HepG2 (cell line): ENCODE measurements around the gene NELFB. TPM values are rescaled to one million over a fixed set of nuclear protein-coding genes. Genes with fewer than 3 reads are reported as not detected.

Experiments used
- CEBPZ ChIP-seq: IDR thresholded peaks from 2 replicates; pipeline ENCODE4 v1.6.1; 2012; ENCODE audit warnings: low read length, improper control_type of control experiment
- HDAC2 ChIP-seq: sonication (generic); formaldehyde crosslinking; IDR thresholded peaks from 2 replicates; pipeline ENCODE4 v1.4.0; 2020; ENCODE audit warnings: missing genetic modification reagents
- MED13 ChIP-seq: sonication (generic); formaldehyde crosslinking; IDR thresholded peaks from 2 replicates; pipeline ENCODE4 v1.5.0; 2020; ENCODE audit warnings: missing genetic modification reagents
- PBX3 ChIP-seq: sonication (generic); formaldehyde crosslinking; IDR thresholded peaks from 2 replicates; pipeline ENCODE4 v1.8.1; 2023; ENCODE audit warnings: missing genetic modification reagents, inconsistent platforms, borderline replicate concordance
- PLRG1 ChIP-seq: fragments of 450-650 bp; conservative IDR thresholded peaks from 2 replicates; pipeline ENCODE4 v1.6.1; 2016
- SIN3A ChIP-seq: IDR thresholded peaks from 2 replicates; pipeline ENCODE4 v1.6.1; 2011; ENCODE audit warnings: low read depth, mild to moderate bottlenecking, control low read depth, low read length, borderline replicate concordance
- SNAPC4 ChIP-seq: sonication (generic); formaldehyde crosslinking; IDR thresholded peaks from 2 replicates; pipeline ENCODE4 v1.4.0; 2020; ENCODE audit warnings: mild to moderate bottlenecking, missing genetic modification reagents
- TGIF2 ChIP-seq: IDR thresholded peaks from 2 replicates; pipeline ENCODE4 v1.6.1; 2016; ENCODE audit warnings: control low read depth, missing compliant biosample characterization
- TOE1 ChIP-seq: sonication (generic); formaldehyde crosslinking; IDR thresholded peaks from 2 replicates; pipeline ENCODE4 v1.4.0; 2020; ENCODE audit warnings: mild to moderate bottlenecking, missing genetic modification reagents
- TP53 ChIP-seq: sonication (generic); formaldehyde crosslinking; conservative IDR thresholded peaks from 2 replicates; pipeline ENCODE4 v1.4.0; 2020; ENCODE audit warnings: missing genetic modification reagents
- ZBTB20 ChIP-seq: sonication (generic); formaldehyde crosslinking; IDR thresholded peaks from 2 replicates; pipeline ENCODE4 v1.8.1; 2023; ENCODE audit warnings: missing genetic modification reagents, low read depth, mild to moderate bottlenecking, borderline replicate concordance
- ZFP36L1 ChIP-seq: sonication (generic); formaldehyde crosslinking; IDR thresholded peaks from 2 replicates; pipeline ENCODE4 v1.8.0; 2022; ENCODE audit warnings: mild to moderate bottlenecking, missing genetic modification reagents, moderate library complexity
- ZFP90 ChIP-seq: sonication (generic); formaldehyde crosslinking; IDR thresholded peaks from 2 replicates; pipeline ENCODE4 v1.8.0; 2022; ENCODE audit warnings: missing genetic modification reagents, mild to moderate bottlenecking, inconsistent platforms, borderline replicate concordance
- ZNF207 ChIP-seq: fragments of 450-650 bp; IDR thresholded peaks from 2 replicates; pipeline ENCODE4 v1.6.1; 2016; ENCODE audit warnings: antibody characterized with exemption, borderline replicate concordance
- ZNF275 ChIP-seq: sonication (generic); formaldehyde crosslinking; IDR thresholded peaks from 2 replicates; pipeline ENCODE4 v1.8.0; 2022; ENCODE audit warnings: missing genetic modification reagents, mild to moderate bottlenecking, inconsistent platforms, borderline replicate concordance
- ZNF605 ChIP-seq: sonication (generic); formaldehyde crosslinking; IDR thresholded peaks from 2 replicates; pipeline ENCODE4 v1.8.0; 2022; ENCODE audit warnings: mild to moderate bottlenecking, missing genetic modification reagents
- ZNF740 ChIP-seq: sonication (generic); formaldehyde crosslinking; IDR thresholded peaks from 2 replicates; pipeline ENCODE4 v1.4.0; 2020; ENCODE audit warnings: missing genetic modification reagents
- ZNF75D ChIP-seq: sonication (generic); formaldehyde crosslinking; IDR thresholded peaks from 2 replicates; pipeline ENCODE4 v1.8.1; 2023; ENCODE audit warnings: missing genetic modification reagents, mild to moderate bottlenecking, borderline replicate concordance
- polyA plus RNA-seq, 8 experiments: library from polyadenylated mRNA; depleted of rRNA in 3 of 8; stranded (reverse) in 7 of 8; unstranded in 1 of 8; fragments of >200 nt; fragmentation: Illumina TruSeq in 4 of 8; extraction: Trizol in 4 of 8; gene quantifications; 2 replicates each; pipeline versions ENCODE4 v1.2.1 to v1.2.3, GENCODE V29; 2011 to 2016; ENCODE audit warnings: low read depth in 4 of 8, missing spikeins in 1 of 8, mixed read lengths in 1 of 8; ENCODE audit not compliant: insufficient read depth in 1 of 8
- total RNA-seq, 5 experiments: library from RNA; depleted of rRNA; stranded (reverse); fragments of >200 nt; fragmentation: Illumina TruSeq; extraction: Trizol; gene quantifications; 2 replicates each; pipeline ENCODE4 v1.2.3, GENCODE V29; 2016; ENCODE audit warnings: low read depth in 1 of 5

Gene NELFB
- total and polyA plus RNA-seq, 2 of the 13 experiments (the other 11 are each of a cell fraction or from before 2014, with no cell fraction given), result 26.5 to 45.8 TPM

GRCh38 chr9:137235424-137236237 lies 19.5 kb upstream of the NELFB start (continued):
- TF ChIP-seq CEBPZ, result no peak
- TF ChIP-seq ZFP90, result no peak
- no peak for TF ChIP-seq ZFP36L1 (CRISPR knock-in tag)
- no peak for TF ChIP-seq PBX3
- peak; percentile 22; the same call in 1 of the 2 replicates for TF ChIP-seq ZNF605 (CRISPR knock-in tag)
- TF ChIP-seq SIN3A, result no peak
- no peak for TF ChIP-seq SNAPC4 (CRISPR knock-in tag)
- no peak for TF ChIP-seq ZBTB20 (CRISPR knock-in tag)
- TF ChIP-seq HDAC2 (CRISPR knock-in tag), result peak; percentile 60; the same call in 1 of the 2 replicates
- TF ChIP-seq ZNF275, result no peak
- TF ChIP-seq ZNF75D (CRISPR knock-in tag), result no peak
- no peak for TF ChIP-seq TGIF2 (CRISPR knock-in tag)
- TF ChIP-seq ZNF207, result no peak
- no peak for TF ChIP-seq TOE1 (CRISPR knock-in tag)
- TF ChIP-seq MED13 (CRISPR knock-in tag), result no peak
- TF ChIP-seq TP53 (CRISPR knock-in tag), result no peak
- TF ChIP-seq ZNF740 (CRISPR knock-in tag), result no peak
- no peak for TF ChIP-seq PLRG1
